DMS114 treated with DMSO at 0.1 percent for 48 hours (cell line): ENCODE data around the gene LIFR.
A peak's percentile ranks its signal among the peaks of the same experiment; 100 is the strongest.

Experiments used
- DNase-seq: peaks from one replicate; lab custom pipeline; 2025; ENCODE audit not compliant: unreplicated experiment; lab: John Stamatoyannopoulos, UW

LIFR gene

DNA sequence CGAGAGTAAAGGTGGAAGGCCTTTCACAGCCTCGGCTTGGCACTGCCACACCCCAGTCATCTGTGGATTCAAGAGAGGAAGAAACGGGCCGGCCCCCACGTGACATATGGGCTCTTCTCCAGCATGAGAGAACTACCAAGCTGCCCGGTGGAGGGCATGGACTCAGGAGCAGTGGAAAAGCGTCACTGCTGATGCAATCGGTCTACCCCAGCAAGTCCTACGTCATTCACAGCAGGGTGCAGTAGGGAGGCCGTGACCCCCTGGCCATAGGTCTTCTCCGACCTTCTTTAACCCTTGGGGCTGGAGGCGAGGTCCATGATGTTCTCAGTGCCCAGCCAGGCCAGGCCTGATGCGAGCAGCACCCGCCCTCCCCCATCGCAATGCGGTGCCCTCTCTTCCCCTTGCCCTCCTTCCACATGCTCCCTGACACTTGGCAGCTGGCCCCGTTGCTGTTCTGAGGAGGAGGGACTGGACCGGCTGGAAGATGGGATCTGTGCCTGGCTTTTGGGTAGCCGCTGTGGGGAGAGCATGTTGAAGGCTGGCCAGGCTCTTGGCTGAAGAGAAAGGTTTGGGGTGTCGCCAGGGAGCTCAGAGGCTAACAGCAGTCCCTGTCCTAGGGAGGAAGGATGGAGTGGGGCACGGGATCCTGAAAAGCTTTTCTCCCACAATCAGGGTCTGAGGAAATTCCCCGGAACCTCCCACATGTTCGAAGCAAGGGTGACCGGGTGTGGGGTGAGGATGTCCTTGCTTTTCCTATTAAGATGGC, 89.8 kb downstream of the LIFR start:
- DNase-seq = no peak

DNA sequence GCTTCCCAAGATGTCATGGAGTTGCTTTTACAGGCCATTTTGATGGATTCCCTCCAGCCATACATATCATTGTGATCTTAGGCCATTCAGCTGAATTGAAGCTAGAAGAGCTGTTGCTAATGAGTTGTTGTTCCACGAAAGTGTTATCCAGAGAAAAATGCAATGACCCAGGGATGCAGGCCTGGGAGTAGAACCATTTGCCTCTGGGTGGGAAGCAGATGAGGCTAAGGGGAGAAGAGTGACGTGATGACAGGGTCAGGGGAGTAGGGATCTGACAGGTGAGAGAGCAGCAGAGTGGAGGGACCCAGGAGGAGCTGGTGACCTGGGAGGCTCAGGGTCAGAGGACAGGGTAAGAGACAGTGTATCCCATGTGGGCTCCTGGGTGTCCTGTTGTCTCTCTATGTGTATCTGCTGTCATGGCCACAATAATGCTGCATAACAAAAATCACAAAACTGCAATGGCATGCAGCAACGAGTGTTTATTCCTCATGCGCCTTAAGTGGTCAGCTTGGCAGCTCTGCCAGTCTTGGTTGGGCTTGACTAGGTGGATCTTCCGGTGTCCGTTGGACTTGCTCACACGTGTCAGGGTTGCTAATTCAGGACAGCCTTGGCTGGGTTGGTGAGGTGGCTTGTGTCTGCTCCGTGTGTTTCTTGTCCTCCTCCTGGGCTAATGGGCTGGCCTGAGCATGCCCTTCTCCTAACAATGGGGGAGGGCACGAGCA, 90.6 kb downstream of the LIFR start:
- no peak for DNase-seq

DNA sequence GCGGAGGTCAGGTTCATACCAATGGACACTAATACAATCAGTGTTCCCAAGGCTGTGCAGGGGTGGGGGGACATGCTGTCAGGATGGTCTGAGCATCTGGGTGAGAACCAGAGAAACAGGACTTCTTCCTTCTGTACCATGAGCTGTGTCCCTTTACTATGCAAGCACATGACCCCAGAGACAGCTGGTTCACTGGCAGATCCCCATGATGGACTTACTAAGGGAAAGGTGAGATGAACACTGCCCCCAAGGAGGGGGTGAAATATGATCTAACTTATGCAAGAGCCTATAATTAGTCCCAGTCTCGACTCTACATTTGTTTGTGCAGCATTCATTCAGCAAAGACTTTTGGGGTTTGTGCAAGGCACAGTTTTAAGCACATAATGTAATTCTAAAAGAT, 91.4 kb downstream of the LIFR start:
- DNase-seq = no peak

DNA sequence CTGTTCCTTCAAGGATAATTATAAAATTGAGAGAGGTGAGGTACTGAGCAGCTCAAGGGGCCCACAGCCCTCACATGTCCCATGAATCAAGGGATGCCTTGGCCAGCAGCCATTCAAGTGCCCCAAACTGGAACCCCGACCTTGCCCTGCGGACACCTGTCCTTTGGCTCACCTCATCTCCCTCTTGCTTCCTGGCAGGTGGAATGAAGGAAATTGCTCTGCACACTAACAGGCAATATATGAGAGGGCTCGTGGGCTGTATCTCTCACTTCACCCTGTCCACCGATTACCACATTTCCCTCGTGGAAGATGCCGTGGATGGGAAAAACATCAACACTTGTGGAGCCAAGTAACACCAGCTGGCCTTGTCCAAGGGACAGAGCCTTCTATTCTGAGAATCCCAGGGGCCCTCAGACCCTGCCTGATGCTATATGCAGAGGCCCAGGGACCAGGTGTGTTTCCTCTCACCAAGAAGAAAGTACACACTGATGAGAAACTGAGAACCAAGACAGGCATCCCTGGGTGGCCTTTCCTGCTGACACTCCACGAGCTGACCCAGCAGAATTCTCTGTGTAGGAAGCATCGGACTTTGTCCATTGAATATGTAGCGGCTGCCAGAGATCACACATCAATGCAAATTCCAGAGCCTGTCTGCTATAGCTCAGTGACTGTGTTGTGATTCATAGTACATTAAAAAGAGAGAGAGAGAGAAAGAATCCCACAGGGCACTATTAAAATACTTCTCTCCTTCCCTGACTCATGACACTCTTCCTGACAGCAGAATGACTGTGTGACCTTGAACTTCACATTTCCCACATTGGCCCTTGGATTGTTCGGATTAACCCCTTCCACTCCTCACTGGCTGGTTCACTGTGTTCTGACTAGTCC, 92.6 kb downstream of the LIFR start:
- no peak for DNase-seq

DNA sequence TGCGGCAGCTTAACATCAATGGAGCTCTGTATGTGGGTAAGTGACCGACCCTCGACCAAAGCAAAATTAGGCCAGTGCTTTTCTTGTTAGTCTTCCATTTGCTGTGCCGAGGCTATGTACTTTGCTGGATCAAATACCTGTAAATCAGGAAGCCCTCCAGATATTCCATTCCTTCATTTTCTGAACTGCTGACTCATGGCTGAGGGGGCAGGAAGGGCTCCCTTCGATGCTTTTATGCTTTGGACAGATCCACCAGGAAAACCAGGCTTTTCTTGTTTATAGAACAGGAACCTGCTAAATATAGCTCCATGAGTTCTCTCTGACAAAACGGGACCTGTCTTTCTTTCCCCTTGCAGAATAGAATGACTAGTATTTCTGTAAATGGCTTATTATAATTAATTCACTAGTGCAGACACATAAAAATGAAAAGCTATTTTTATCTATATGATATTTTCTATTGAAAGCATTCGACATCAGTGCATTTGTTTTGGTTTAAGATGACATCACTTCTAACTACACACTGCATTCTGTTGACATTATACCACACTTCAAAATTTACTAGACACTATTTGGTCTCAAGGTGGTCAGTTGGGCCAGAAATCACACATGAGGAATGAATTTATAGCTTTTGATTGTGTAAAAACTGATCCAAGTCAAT, 93.3 kb downstream of the LIFR start:
- DNase-seq = no peak

DNA sequence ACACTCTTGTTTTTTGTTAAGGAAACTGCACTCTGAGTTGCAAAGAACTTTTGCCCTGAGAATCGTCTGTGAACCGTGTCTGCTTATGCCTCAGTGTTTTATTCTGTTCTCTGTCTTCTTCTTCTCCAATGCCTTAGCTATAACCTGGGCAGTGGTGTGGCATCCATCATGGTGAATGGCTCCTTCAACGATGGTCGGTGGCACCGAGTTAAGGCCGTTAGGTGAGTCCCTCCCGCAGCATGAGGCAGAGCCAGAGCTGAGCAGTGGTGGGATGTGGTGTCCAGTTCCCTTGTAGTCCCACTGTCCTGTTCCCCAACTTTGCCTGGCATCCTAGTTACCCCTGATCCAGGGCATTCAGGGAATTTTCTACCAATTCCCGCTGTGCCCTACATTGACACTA, 98.3 kb downstream of the LIFR start:
- no peak for DNase-seq

DNA sequence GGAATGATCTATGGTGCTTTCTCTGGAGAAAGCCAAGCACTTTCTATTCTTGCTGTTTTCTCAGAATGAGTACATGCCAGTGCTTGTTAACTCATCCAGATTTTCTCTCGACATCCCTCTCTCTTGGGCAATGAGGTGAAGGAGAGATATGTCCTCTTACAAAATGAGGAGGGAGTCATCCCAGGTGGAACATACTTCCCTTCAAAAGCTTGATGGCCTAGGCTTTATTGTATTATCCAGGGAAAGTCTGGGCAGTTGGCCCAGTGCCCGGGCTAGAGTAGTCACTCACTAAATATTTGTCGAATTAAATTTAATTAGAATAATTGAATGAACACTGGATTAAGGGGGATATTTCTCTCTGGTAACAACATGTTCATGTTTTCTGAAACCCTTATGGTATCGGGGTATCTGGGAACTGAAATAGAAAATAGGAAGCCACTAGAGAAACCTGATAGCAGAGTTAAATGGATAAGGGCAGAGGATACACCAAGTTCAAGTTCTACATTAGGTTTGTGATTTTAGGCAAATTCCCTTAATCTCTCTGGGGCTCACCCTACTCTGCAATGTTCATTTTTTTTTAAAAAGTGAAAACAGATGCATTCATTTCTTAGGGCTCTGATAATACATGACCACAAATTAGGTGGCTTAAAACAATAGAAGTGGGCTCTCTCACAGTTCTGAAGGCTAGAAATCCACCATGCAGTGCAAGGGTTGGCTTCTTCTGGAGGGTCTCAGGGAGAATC, 99.6 kb downstream of the LIFR start:
- DNase-seq = no peak

DNA sequence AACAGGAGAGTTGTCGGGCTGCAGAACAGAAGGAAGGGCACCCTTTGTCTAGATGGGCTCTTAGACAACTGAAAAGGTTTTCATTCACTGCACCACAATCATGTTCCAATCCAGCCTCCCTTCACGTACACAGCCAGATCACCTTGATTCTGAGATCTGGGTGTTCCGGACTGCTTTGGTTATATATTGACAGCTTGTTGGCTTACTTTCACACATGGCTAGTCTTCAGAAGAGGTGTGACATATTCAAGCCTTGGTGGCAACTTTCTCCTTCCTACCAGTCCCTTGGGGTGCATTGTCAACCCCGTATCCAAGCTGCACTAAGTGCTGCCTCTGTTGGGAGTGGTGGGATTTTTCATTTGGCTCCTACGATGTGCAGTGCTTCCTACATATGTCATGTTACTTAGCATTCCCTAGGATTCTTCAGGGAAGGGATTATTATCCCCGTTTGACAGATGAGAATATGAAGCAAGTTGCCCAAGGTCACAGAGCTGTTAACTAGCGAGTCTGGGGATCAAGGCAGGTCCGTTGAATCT, 100.6 kb downstream of the LIFR start:
- no peak for DNase-seq

DNA sequence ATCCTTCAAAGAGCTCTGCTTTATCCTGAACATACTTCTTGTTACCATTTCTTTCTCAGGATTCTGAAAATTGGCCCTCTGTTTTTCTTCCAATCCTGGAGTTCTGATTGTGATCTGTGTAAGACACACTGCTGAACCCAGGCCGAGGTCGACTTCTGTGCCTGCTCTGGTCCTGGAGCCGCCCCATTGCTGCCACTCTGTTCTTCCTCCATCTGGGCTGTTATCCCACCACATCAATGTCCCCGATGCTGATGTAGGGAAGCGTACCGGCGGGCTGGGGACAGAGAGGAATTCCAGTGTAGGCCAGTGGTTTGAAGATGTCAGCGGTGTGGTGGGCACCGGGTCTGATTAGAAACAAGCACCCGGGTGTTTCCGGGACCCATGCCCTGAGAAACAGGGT, 102.5 kb downstream of the LIFR start:
- no peak for DNase-seq

DNA sequence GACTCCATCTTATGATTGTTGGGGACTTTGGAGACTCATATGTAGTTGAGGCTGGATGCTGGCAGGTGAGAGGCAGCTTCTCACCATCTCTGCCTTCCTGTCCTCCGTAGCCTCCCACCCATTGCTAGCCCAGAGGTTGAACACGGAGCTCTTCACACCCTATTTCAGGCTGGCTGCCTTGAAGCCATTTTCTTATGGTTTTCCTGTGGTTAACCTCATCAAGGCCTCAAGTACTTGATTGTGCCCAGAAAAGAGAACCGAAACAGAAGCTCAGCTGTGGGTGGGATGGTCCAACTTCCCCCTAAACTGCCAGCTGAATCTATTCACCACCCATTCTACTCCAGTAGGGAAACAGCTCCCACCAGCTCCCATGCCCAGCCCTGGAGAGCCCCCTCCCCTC, 102.9 kb downstream of the LIFR start:
- DNase-seq = no peak

DNA sequence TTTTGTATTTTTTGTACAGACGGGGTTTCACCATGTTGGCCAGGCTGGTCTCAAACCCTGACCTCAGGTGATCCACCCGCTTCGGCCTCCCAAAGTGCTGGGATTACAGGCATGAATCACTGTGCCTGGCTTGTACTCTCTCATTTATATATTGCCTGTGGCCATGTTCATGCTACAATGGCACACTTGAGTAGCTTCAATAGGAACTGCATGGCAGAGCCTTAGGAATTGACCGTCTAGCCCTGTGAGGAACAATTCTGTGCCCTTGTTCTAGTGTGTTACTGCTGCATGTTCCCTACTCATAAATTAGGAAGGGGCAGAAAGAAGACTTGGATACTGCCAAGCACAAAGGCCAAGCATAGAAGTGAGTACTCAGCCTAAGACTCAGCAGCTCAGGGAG, 104.2 kb downstream of the LIFR start:
- no peak for DNase-seq

DNA sequence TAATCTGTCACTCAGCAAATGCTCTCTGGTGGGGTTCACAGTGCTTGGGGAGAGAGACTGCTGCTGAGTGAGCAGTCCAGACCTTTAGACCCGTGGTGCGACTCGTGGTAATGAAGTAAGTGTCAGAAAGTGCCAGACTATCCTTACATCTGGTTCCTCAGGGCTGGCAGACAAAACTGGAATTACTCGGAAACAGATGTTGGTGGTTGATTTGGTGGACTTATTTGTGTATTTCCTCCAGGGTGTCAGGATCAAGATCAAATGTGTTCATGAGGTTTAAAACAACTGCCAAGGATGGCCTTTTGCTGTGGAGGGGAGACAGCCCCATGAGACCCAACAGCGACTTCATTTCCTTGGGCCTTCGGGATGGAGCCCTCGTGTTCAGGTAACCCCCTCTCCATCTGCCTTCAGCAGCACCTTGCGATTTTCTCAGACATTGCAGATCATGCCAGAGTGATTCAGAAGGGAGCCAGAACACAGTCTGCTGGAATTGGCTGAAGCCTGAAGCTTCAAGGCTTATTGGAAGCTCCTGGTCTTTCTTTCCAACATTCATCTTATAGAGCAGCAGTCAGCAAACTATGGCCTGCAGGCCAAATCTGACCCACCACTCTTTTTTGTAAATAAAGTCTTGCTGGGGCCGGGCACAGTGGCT, 105.2 kb downstream of the LIFR start:
- DNase-seq = no peak

DNA sequence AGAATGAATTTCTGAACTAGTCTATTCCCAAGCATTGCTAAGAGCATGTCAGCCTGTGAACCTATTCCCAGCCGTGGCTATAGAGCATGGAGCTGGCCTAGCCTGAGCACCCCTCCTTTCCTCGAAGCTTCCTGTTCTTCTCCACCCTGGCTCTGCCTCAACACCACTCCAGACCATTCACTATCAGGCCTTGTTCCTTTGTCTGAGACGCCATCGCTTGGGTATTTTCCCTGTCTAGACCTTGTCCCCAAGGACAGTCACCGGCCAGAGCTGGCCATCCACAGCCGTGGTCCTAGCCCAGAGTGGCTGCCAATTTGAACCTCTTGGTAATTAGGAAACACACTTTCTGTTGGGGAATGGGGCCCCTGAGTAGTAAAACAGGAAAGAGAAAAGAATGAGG, 105.8 kb downstream of the LIFR start:
- DNase-seq = no peak

DNA sequence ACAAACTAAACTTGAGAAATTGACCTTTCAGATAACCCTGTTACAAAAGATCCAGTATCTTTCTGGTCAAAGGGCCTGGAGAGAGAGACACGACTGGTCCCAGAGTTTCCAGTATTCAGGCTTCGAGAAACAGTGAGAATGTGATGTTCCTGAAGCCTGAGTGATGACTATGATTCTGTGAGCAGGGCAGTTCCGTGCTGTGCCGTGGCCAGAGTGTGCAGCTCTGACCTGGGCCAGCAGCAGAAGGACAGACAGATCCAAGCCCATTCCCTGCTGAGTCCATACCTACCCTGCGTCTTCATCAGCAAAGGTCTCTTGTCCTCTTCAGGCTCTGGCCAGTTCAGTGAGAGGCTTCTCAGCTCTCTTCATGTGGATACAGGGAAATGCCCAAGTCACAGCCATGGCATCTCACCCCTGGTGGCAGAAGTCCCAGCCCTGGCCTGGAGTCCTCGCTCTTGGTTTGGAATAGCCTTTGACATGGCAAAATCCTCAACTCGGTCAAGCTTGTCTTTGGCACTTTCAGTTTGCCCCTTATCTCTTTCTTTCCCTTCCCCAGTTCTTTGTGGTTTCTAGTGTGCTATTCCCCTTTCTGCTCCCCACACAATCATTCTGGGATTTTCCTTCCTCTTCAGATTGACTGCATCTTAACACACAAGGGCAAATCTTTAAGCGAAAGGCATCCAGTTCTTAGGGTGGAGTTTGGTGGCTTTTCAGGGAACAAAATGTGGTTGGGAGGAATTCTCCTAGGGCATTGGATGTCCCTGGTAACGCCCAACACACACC, 107.7 kb downstream of the LIFR start:
- DNase-seq = no peak

DNA sequence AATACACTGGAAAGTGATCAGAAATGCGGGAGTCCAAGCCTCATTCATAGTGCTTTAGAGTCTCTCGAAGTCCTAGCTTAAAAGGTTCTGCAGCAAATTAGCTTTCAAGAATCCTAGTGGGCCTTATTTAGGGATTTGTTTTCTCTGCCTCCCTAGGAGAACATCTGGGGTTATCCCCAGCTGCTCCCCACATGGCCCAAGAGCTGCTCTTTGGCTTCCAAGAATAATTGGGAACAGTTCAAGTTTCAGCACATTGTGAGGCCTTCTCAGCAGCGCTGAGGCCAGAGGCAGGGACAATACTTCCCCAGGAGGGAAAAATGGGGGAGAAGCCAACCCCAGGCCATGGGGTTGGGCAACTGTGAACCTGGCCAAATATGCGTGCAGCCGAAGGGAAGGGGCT, 108.7 kb downstream of the LIFR start:
- no peak for DNase-seq

DNA sequence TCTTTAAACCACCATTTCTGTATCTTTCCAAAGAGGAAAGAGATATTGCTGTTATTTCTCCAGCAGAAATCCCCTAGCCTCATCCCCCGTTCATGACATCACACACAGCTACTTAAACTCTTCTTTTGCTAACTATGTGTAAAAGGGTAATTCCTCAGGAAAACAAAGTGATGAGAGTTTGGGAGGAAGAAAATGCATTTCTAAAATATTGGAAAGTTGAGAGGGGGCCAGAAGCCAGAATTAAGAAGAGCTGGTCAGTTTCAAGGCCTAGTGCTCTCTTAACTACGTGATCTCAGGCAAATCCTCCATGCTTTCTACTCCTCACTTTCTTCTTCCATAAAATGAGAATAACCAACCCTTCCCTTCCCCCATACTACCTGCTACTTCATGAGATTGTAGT, 109.4 kb downstream of the LIFR start:
- DNase-seq = no peak

DNA sequence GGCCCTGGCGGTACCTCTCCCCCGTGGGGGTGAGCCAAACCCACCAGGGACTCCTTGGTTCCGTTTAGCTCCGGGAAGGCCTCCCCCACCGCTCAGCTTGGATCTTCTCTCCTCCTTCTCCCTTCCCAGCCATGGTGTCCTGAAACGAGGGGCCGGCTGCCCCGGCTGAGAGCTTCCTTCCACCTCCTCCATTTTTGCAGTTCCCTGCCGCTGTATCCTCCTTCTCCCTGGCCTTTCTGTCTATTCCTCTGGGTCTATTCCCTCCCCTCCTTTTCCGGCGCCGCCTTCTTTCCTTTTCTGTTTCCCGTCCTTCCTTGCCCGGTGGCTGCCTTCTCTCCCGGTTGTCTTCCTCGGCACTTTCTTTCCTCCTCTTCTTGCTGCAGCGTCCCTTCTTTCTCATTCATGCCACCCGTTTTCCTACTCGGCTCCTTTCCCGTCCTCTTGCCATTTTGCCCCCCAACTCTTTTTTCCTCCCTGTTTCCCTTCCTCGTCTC, 110.4 kb downstream of the LIFR start:
- DNase-seq = peak; percentile 24

DNA sequence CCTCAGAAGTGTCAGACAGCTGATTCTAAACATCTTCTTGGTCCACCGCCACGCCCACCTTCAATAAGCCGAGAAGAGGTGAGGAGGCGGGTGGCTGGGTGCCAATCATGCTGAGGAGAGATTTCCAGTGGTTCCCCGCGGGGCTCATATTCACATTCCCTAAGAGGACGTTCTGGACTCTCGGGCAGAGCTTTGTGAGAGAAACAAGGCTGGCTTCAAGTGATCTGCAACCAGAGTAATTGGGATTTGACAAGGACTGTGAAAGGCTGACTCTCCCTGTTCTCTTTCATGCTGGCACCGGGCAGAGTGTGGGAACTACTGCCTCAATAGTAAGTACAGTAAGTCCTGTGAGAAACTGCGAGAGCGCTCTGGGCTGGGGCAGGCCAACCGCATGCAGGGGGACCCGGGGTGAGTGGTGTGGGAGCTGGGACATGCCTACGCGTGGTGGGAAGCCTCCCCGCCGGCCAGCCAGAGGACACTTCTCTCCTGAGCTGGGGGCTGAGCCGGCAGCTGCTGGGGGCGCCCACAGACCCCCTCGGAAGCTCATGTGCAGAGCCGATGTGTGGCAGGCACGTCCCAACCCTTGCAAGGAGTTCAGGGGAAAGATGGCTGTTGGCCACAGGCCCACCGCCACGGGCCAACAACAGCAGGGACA, 110.9 kb downstream of the LIFR start:
- peak; percentile 14 for DNase-seq
